NCI-H1105 (cell line): ENCODE data around the gene HNRNPA3.
"Not testable (repeated sequence)": the region's sequence is repeated elsewhere in the genome, so short reads cannot be mapped to it uniquely, and the experiment has no call there.

ENCODE experiments used
- DNase-seq: peaks from one replicate; lab custom pipeline; 2025; lab: John Stamatoyannopoulos, UW

Gene HNRNPA3

DNA sequence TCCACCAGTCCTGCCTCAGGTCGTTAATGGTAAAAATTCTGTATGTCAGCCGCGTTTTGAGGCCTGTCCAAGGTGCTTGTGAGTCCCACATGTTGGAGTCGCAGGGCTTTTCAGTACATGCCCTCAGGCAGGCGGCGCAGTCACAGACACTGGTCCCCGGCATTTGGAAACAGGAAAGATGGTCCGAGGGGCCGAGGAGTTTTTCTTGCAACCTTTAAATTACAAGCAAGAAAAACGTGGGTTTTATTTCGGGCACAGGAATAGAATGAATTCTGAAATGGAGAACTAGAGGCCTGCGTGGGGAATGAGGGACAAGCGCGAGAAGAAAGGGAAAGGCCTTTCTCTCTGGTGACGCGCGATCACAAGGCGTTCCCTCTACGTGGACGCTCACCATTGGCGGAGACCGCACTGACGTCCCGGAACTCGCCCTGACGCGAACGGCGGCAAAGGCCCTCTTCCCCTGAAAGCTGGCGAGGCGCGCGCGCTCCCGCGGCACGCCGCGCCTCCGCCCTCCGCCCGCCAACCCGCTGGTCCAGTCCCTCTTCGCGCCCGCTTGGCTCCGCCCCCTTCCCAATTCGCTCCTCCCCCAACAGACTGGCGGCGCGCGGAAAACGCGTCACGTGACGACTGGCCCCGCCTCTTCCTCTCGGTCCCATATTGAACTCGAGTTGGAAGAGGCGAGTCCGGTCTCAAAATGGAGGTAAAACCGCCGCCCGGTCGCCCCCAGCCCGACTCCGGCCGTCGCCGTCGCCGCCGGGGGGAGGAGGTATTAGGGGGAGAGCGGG lies at the start of gene HNRNPA3:
TSS of gene HNRNPA3 (plus strand) at position 689 of the 785 bp plus-strand sequence. CDS start at position 695, 6 bp downstream.
- peak; percentile 96 for DNase-seq

DNA sequence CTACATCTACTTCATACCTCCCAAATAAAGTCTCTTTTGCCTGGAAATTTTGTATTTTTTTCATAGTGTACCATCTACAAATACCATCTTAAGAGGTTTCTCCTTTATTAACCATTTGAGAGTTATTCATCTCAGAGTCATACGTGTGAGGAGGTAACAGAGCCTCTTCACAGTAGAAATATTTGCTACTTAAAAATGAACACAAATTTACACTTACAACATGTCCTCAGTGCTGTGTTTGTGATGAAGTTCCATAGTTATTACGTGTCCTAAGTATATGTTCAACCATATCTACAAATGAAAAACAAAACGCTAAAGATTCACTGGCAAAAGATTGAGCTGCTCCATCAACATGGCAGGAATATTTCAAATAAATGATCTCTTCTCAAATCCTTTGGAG lies 48.5 kb upstream of the HNRNPA3 start:
- DNase-seq, result no peak

DNA sequence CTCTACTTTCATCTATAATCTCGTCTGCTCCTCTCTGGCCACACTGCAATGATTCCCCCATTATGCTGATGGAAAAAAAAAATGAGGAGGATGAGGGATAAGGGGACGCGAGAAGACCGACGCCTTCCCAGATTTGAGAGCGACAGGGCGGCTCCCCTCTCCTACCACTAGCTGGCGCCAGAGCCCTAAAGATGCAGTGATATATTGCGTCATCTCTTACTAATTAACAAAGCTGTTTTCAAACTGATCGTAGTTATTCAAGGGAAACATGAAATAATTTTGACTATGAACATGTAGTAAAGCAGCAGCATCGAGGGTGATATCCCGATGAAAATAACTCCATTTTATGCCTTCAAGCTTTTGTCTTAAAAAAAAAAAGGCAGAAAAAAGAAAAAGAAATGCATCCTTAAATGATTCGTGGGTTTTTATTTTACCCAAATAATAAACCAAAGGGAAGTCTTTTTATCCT lies 48.0 kb upstream of the HNRNPA3 start:
- DNase-seq, result peak; percentile 86

DNA sequence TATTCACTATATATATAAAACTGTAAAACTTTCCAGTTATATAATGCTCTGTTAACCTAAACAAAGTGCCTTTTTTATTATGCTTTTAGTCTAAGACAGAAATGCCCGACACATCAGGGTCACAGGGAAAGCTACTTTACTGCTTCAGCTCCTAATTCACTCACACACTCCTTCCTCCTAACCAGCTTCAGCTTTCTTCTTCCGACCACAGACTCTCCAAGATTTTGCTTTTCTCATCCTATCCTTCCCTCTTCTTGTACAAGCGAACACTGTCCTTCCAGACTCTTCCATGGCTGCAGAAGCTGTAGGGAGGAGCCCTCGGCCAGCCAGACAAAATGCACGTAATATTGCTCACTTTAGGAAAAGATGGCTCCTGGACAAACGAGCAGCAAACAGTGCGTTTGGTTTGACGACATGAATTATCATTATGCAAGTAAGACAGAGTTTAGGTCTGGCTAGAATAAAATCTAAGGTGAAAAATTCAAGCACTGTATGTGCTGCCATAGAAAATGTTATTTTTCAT lies 47.5 kb upstream of the HNRNPA3 start:
- peak; percentile 10 for DNase-seq

DNA sequence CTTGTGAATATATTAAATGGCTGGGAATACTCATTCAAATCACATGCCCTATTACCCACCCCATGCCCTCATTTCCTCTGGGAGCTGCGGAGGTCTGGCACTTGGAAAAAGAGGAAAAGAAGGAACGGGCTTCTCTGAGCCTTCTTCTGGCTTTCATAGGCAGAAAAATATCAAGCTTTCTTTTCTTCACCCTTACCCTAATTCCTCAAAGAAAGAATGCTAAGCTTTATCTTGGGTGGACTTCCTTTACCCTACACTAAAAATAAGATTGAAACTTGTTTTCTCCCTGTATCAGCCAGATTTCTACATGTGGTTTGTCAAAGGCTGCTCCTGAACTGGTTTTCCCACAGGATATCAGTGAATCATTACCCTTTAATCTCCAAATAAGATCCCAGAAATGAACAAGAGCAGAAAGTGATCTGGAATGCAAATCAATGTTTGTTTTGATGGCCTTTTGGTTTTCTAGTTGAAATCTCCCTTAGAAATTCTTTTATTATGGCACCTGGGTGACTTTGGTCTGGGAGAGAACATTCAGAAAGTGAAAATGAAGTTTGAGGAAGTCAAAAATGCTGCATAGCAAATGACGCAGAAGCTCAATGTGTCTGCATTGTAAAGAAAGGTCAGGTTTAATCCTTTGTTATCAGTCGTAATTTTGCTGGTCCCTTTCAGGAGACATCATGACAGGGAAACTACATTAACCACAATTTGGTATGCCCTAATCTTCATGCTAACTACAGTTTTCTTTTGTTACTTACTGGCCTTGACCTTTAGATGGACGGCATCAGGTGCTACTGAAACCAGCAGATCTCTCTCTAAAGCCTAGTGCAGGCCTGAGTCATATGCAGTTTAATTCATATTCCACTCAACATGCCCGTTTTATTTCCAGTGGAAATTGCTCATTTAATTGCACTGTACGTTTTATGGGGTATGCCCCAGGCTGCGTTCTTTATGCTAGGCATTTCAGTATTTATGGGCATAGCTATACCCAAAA lies 46.6 kb upstream of the HNRNPA3 start:
- DNase-seq, result no peak

DNA sequence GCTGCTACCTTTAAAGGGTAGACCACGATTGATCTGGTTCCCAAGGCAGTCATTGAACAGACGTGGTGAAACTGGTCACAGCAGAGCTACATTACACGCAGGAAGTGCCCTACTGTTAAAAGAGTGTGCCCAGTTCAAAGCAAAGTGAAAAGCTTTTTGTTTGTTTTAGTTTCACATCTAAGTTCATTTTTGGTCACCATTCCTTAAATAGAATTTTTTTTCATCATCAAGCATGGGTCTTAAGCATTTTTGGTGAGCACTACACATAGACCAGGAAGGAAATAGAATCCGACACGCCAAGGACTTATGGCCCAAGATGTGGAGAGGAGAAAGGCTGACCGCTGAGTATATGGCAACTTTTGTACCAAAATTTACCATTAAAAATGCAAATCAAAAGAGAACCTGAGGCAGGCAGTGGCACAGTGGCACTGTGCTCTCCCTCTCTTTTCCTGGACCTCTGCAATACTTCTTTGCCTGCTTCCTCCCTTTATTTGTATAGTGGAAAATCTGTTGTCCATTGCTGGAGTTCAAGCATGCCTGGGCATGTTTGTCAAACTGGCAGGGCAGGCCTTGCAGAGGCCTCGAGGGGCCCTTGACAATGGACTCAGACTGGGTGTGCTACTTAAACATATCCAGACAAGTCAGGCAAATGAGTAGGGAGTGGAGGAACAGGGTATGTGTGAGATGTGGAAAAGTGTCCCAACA lies 42.6 kb upstream of the HNRNPA3 start:
- peak; percentile 91 for DNase-seq

DNA sequence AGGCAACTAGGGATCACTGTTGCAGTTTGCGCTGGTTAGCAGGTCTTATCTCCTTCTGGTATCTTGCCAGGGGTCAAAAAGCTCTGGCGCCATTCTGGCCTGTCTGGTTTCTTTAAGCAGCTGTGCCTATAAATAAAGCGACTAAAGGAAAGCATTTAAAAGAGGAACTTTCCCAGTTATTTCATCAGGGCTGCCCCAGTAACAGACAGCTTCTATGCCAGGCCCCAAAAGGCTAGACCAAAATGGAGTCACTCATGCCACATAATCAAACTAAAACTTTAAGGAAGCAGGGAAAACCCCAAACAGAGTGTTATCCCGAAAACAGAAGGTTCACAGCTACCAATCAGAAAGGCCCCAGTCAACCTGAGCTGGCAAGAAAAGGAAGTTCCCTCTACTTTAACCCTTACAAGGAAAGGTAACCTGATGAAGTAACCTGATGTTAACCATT lies 41.2 kb upstream of the HNRNPA3 start:
- no peak for DNase-seq

DNA sequence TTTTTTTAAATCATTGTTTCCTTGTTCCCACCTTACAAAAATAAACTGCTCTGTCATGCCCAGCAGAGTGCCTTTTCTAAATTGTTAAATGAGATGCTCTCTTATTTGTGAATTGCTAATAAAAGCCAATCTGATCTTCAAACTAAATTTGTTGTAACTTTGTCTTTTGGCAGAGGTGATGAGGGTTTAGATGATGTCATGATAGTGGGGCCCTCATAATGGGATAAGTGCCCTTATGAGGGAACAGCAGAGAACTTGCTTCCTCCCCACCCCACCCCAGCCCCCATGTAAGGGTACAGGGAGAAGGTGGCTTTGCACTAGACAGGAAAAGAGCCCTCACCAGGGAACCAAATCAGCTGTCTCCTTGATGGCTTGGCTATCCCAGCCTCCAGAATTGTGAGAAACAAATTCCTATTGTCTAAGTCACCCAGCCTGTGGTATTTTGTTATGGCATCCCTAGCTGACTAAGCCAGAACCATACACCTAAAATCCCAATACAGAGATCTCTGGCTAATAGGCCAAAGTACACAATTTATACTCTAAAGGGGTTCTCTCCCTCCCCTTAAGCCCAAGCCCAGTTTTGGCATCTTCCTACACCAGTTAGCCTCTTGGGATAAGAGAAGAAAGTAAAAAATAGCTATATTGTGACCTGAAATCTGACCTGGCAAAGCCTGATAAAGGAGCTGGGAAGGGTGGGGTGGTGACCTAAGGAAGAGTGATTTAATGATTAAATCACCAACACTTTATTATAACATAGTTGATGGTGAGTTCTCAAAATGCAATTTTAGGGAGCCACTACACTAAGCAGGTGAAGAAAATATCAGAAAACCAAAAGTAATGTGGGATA lies 40.3 kb upstream of the HNRNPA3 start:
- DNase-seq, result no peak

DNA sequence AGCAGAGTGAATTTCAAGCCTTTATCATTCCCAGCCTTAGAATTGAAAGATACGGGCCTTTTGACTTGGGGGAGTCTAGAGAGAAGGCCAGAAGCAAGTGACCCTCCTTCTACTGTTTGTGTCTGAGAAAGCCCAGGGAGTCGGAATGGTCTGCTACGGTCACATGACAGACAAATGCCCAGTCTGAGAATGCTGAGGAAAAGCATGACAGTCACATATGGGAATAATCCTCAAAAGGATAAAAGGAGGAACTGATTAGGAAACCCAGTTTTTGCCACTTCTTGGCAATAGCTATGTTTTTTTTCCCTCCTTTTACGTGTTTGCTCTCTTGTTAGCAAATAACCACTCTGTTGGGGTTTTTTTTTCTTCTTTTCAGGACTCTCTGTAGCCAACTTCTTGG lies 38.1 kb upstream of the HNRNPA3 start:
- DNase-seq, result no peak

DNA sequence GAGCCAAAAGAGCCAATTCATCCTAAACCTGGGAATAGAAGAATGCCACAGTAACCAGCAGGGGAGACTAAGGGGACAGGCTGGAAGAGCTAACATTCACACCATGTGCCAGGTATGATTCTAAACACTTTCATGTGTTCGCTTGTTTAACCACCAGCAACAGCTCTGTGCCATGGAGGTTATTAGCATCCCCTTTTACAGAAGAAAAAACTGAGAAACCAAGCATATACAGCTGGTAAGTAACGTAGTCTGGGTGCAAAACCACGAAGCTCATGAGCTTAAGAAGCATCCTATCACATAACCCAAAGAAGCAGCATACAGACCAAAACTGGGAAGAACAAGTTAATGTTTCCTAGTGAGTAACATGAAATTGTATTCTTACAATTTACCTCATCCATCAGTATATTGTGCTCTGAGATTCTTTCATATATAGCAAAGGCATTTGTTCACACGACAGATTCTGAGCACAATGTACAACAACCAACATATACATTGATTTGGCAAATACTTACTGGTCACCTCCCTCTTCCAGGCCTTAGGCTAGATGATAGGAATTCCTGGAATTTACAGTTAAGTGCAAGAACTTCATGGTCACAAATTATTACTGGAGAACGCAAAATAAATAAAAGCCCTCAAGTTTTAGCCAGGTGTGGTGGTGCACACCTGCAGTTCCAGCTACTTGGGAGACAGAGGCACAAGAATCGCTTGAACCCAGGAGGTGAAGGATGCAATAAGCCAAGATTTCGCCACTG lies 36.5 kb upstream of the HNRNPA3 start:
- DNase-seq, result no peak

DNA sequence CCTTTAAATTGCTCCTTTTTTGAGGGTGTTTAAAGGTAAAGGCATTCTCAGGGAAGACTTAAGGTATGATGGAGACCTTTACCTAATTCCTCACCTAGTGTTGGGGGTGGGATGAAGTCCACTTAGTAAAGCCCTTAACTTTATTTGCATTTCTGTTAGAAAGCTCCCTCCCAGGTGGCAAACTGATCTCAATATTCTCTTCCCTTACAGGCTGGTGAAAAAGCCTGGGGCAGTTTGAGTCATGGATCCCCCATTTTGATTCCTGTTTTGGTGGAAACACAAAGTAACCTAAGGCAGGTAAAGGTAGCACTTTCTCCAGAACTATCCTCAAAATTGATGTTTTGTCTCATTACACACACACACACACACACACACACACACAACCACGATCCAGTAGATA lies 33.8 kb upstream of the HNRNPA3 start:
- DNase-seq, result no peak

DNA sequence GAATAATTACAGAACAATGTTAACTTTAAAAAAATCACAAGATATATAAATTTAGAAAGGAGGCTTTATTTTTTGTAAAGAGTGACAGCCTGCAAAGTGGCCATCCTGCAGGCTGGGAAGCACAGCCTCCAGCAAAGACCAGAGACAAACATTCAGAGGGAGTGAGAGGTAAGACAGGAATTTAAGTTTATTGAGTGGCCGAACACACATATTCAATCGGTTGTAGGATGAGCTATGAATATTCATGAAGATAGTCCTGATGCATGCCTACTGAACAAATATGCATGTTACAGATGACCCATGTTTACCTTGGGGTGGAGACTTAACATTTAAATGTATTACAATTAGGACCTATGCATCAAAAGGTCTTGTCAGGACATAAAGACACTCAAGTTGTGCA lies 33.4 kb upstream of the HNRNPA3 start:
- no peak for DNase-seq

DNA sequence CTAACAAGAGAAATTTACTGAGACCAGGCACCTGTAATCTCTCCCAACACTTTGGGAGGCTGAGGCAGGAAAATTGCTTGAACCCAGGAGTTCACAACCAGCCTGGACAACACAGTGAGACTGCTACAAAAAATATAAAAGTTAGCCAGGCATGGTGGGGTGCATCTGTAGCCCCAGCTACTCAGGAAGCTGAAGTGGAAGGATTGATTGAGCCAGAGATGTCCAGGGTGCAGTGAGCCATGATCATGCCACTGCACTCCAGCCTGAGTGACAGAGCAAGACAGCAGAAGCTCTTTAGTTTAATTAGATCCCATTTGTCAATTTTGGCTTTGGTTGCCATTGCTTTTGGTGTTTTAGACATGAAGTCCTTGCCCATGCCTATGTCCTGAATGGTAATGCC lies 32.9 kb upstream of the HNRNPA3 start:
- DNase-seq, result not testable (repeated sequence)

DNA sequence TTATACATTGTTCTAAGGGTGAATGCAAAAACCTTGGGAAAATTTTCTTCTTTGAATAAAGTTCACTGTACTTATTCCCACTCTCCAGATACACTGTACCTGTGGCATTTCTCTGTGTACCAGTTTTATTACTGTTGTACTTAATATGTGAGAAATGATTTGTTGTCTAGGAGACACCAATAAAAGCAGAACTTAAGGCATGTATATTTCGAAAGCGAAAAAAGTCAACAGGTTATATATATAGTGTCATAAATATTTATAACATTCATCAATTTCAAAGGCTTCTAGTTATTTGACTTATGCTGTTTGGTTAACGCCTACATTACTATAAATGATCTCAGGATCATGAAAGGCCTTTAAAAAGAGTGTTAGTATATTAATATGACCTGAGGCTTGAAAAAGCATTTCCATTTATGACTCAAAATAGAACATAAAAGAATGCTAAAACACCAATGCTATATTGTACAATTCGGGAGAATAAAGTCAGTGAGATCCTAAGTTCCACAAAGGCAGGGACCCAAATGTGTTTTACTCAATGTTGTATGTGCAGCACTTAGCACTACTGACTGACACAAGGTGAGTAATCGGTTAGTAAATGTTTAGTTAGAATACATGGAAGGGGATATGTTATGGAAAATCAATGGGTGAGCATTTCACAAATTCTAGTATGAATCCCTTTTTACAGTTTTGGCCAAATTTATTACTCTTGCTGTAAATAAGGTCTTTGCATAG lies 32.2 kb upstream of the HNRNPA3 start:
- no peak for DNase-seq

DNA sequence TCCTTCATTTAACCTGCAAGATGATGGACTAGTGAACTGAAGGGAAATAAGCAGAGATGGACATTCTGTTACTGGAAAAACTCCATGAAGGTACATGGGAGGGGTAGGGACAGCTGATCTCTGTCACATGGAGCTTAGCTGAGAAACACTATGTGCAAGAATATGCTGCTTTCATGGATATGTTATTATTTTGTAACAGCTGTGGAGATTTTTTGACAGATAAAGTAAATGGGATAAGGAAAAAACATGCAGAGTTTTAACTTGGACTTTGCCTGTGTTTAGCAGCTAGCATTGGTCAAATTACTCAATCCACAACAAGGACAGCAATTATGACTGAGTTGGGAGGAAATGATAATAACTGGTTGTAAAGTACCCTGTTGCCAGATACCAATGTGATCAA lies 28.7 kb upstream of the HNRNPA3 start:
- DNase-seq, result no peak

DNA sequence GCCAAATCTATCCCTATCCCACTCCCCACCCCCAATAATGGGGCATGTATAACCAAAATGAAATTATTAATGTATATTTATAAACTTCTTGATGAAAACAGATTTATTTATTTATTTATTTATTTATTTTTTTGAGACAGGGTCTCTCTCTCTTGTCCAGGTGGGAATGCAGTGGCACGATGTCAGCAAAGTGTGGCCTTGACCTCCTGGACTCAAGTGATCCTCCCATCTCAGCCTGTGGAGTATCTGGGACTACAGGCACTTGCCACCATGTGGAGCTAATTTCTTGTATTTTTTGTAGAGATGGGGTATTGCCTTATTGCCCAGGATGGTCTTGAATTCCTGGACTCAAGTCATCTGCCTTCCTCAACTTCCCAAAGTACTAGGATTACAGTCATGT lies 28.0 kb upstream of the HNRNPA3 start:
- DNase-seq, result no peak

DNA sequence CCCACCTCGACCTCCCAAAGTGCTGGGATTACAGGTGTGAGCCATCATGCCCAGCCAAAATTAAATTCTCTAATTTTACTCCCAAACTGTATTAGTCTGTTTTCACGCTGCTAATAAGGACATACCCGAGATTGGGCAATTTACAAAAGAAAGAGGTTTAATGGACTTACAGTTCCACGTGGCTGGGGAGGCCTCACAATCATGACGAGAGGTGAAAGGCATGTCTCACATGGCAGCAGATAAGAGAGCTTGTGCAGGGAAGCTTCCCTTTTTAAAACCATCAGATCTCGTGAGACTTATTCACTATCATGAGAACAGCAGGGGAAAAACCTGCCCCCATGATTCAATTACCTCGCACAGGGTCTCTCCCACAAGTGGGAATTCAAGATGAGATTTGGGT lies 26.6 kb upstream of the HNRNPA3 start:
- not testable (repeated sequence) for DNase-seq

DNA sequence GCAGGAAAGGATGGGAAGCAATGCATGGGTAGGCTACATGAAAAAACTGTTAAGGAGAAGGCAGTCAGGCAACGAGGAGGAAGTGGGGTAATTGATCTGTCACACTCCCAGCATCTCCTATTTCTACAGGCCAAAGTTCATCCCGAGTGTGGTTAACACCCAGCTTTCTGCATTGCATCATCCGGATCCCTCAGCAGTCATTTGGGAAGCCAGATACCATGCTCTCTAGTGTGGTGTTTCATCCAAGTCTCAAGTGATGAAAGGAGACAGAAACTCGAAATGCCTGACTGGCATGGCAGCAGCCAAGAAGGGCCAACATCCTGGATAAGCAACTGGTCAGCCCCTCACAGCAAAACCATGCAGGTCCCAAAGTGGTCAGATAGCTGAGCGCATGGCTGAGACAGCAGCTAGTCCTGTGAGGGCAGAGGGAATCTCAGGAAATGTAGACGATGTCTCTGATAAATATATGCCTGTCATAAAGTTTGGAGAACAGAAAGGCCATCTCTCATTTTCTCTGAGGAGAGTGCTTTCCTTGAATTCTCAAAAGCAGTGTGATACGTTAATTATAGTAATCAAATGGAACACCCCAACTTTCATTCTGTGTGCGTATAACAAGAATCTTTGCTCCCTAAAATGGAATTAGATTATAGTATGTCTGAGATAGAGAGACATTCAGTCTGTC lies 24.8 kb upstream of the HNRNPA3 start:
- DNase-seq, result no peak
